ENCODE measurements around the gene DLX6. TPM values are rescaled to one million over a fixed set of nuclear protein-coding genes. Genes with fewer than 3 reads are reported as not detected.
"Not testable (repeated sequence)": the region's sequence is repeated elsewhere in the genome, so short reads cannot be mapped to it uniquely, and the experiment has no call there.

The DLX6 gene
- total RNA-seq, 2 donors from 2014 or later, result not detected

- Histone ChIP-seq H3K4me3 (peak overlapping the region; percentile 64), H3K9me3 (no peaks in the 10 kb centered on the region), H3K27me3 (replicated peaks; ENCODE audit: insufficient read depth) (peaks cover 16% of the 10 kb centered on the region)
Measured at GRCh38 chr7:97025983-97026714, 20.8 kb downstream of the DLX6 start.

GRCh38 chr7:97026715-97027426 is 21.5 kb downstream of the DLX6 start:
- Histone ChIP-seq H3K4me1 (ENCODE audit: control insufficient read depth in 1 of 2, low read depth in 2 of 2) (peaks cover 10 to 31% of the 10 kb centered on the region in 2 donors), H3K27me3 (replicated peaks; ENCODE audit: insufficient read depth) (peaks cover 8% of the 10 kb centered on the region), H3K9me3 (no peaks in the 10 kb centered on the region), H3K27ac (no peak overlapping the region), H3K36me3 (no peaks in the 10 kb centered on the region), H3K4me3 (peak overlapping the region; percentile 64)
- no peak for TF ChIP-seq CTCF (IDR thresholded peaks at IDR 0.05)
- DNase-seq (ENCODE audit: low spot score) (no peak), ATAC-seq (ENCODE audit: insufficient number of reproducible peaks, low FRiP score, low read depth) (no peak)

More at GRCh38 chr7:97025983-97026714, 20.8 kb downstream of the DLX6 start:
- H3K4me1 ChIP-seq (ENCODE audit: control insufficient read depth in 1 of 2, low read depth in 2 of 2), result peaks cover 10 to 38% of the 10 kb centered on the region in 2 donors
- DNase-seq (ENCODE audit: low spot score) (no peak), ATAC-seq (ENCODE audit: insufficient number of reproducible peaks, low FRiP score, low read depth) (no peak)
- no peaks in the 10 kb centered on the region for H3K36me3 ChIP-seq
- no peak overlapping the region for H3K27ac ChIP-seq
- TF ChIP-seq CTCF (IDR thresholded peaks at IDR 0.05), result no peak

GRCh38 chr7:97027427-97028234 is 22.3 kb downstream of the DLX6 start:
- H3K4me1 ChIP-seq (ENCODE audit: control insufficient read depth in 1 of 2, low read depth in 2 of 2), result peaks cover 10 to 31% of the 10 kb centered on the region in 2 donors

GRCh38 chr7:97034213-97034852 is 29.0 kb downstream of the DLX6 start:
- H3K9me3 ChIP-seq; H3K36me3 ChIP-seq; H3K4me1 ChIP-seq (ENCODE audit: control insufficient read depth in 1 of 2, low read depth in 2 of 2); H3K27me3 ChIP-seq (replicated peaks; ENCODE audit: insufficient read depth); H3K4me3 ChIP-seq; H3K27ac ChIP-seq; ATAC-seq (ENCODE audit: insufficient number of reproducible peaks, low FRiP score, low read depth); DNase-seq (ENCODE audit: low spot score): not testable (repeated sequence)

More at GRCh38 chr7:97027427-97028234, 22.3 kb downstream of the DLX6 start:
- no peak for DNase-seq (ENCODE audit: low spot score)
- Histone ChIP-seq H3K36me3 (no peaks in the 10 kb centered on the region), H3K4me3 (peak overlapping the region; percentile 64), H3K27me3 (replicated peaks; ENCODE audit: insufficient read depth) (peaks cover under 1% of the 10 kb centered on the region), H3K9me3 (no peaks in the 10 kb centered on the region), H3K27ac (no peak overlapping the region)
- ATAC-seq (ENCODE audit: insufficient number of reproducible peaks, low FRiP score, low read depth), result peak; percentile 41
- peak; percentile 83 for TF ChIP-seq CTCF (IDR thresholded peaks at IDR 0.05)

GRCh38 chr7:97039374-97040065 is 34.2 kb downstream of the DLX6 start:
- no peaks in the 10 kb centered on the region for H3K9me3 ChIP-seq
- no peak overlapping the region for H3K4me3 ChIP-seq
- no peaks in the 10 kb centered on the region for H3K4me1 ChIP-seq (ENCODE audit: control insufficient read depth in 1 of 2, low read depth in 2 of 2)
- DNase-seq (ENCODE audit: low spot score), result no peak
- no peaks in the 10 kb centered on the region for H3K27me3 ChIP-seq (replicated peaks; ENCODE audit: insufficient read depth)
- no peak for ATAC-seq (ENCODE audit: insufficient number of reproducible peaks, low FRiP score, low read depth)
- H3K27ac ChIP-seq, result no peak overlapping the region
- H3K36me3 ChIP-seq, result no peaks in the 10 kb centered on the region
- no peak for TF ChIP-seq CTCF (IDR thresholded peaks at IDR 0.05)

Data from thoracic aorta (tissue), 2 donors.